MM.1S (cell line): ENCODE results near the gene TOX2.

ENCODE experiments used
- CTCF ChIP-seq: fragments of 300-600 bp; sonication (generic); IDR thresholded peaks from 2 replicates; pipeline ENCODE4 v1.5.1; 2016; ENCODE audit warnings: antibody characterized with exemption, low read length, mixed read lengths
- EZH2 ChIP-seq: fragments of 300-600 bp; sonication (generic); optimal IDR thresholded peaks from 2 replicates; pipeline ENCODE3; 2017; ENCODE audit warnings: low read depth, mild to moderate bottlenecking, antibody characterized with exemption, low read length, mixed read lengths

- no peak for TF ChIP-seq CTCF
- no peak for TF ChIP-seq EZH2
Observed at GRCh38 chr20:43972692-43973091, 58.0 kb downstream of the TOX2 start.
